ENCODE data around the gene NOX4. TPM values are rescaled to one million over a fixed set of nuclear protein-coding genes. Genes with fewer than 3 reads are reported as not detected.
"Not testable (repeated sequence)": the region's sequence is repeated elsewhere in the genome, so short reads cannot be mapped to it uniquely, and the experiment has no call there.

NOX4 gene
- total and polyA plus RNA-seq, 2 of the 8 experiments (the other 6 are each of a cell fraction or from before 2014, with no cell fraction given), result 2.0 to 2.3 TPM

DNA sequence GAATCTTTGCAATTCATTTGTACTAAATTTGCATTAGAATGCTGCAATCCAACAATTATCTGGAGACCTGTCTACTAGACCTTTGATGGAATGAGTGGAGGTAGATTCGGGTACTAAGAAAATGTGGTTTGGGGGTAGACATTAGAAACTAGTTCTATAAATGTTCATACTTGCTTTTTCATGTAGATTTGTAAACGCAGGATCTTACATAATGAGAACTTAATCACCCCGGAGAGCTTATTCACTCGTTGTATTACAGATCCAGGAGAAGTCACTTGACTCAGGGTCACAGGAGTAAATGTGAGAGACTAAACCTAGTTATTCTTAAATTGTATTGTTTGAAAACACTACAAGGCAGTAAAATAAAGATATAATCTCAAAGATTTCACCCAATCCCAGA is 159.2 kb downstream of the NOX4 start:
- H4K20me1 ChIP-seq (replicated peaks in 1 of 2; ENCODE audit: control insufficient read depth in 1 of 2, insufficient read depth in 2 of 2, low read length in 2 of 2); H2BK15ac ChIP-seq (ENCODE audit: low read length); H2AFZ ChIP-seq (ENCODE audit: low read length); FAIRE-seq; H4K8ac ChIP-seq (ENCODE audit: extremely low read depth, insufficient read depth, low read length); H4K91ac ChIP-seq (replicated peaks; ENCODE audit: insufficient read length, low read length); H2BK20ac ChIP-seq (ENCODE audit: low read length); H3K4me3 ChIP-seq (ENCODE audit: extremely low read depth in 1 of 4, insufficient read depth in 2 of 4, low read depth in 3 of 4, low read length in 4 of 4); H3K79me2 ChIP-seq (ENCODE audit: control insufficient read depth in 1 of 2, insufficient read depth in 2 of 2, low read length in 2 of 2); H3K9ac ChIP-seq (replicated peaks in 1 of 4; ENCODE audit: extremely low read depth in 1 of 4, low read depth in 3 of 4, low read length in 3 of 4); DNase-seq (ENCODE audit: low read depth in 1 of 2, low spot score in 2 of 2); H3K27me3 ChIP-seq (replicated peaks in 1 of 4; ENCODE audit: control insufficient read depth in 3 of 4, extremely low read depth in 1 of 4, insufficient read depth in 3 of 4, low read length in 3 of 4); H3K56ac ChIP-seq (replicated peaks; ENCODE audit: insufficient read length, low read depth, low read length); POLR2A ChIA-PET (ENCODE audit: partially characterized antibody); H2AK5ac ChIP-seq (ENCODE audit: low read depth, low read length); H3K27ac ChIP-seq (ENCODE audit: low read depth, low read length); H3K4me1 ChIP-seq (replicated peaks in 1 of 4; ENCODE audit: control insufficient read depth in 3 of 4, insufficient read depth in 4 of 4, low read length in 3 of 4); H3K4ac ChIP-seq (replicated peaks; ENCODE audit: insufficient read length, low read depth, low read length); H3K23me2 ChIP-seq (ENCODE audit: low read depth, low read length); H2BK120ac ChIP-seq (replicated peaks; ENCODE audit: low read depth, low read length); H3K9me3 ChIP-seq (ENCODE audit: insufficient read depth in 2 of 2, low read depth in 1 of 2, low read length in 1 of 2); H2BK5ac ChIP-seq (ENCODE audit: low read depth, low read length); H3K18ac ChIP-seq (ENCODE audit: extremely low read depth, low read length); H3K36me3 ChIP-seq (ENCODE audit: control insufficient read depth in 2 of 4, insufficient read depth in 4 of 4, low read length in 3 of 4); H4K5ac ChIP-seq (ENCODE audit: insufficient read length, low read depth, low read length); H3K79me1 ChIP-seq (ENCODE audit: low read depth, low read length); H3K14ac ChIP-seq (ENCODE audit: insufficient read length); H3K23ac ChIP-seq (ENCODE audit: insufficient read length); H2BK12ac ChIP-seq (ENCODE audit: low read depth, low read length); H3K4me2 ChIP-seq (ENCODE audit: insufficient read depth in 1 of 2, low read depth in 2 of 2, low read length in 2 of 2): not testable (repeated sequence)
- whole genome bisulfite sequencing, 2 experiments (ENCODE audit: extremely low coverage in 1 of 2, insufficient coverage in 1 of 2, insufficient read length in 1 of 2, insufficient replicate concordance in 2 of 2, low coverage in 1 of 2, low lambda C conversion rate in 2 of 2, missing lambda C conversion rate in 1 of 2), result 41% methylated on average over 4 of the region's 4 CpGs; no CpG with 5 or more reads in 1 of the 2 experiments
- CTCF ChIA-PET (ENCODE audit: partially characterized antibody), result interaction anchor here (1.9 kb wide), 1 partner anchor 283 kb away, joined by 6 read pairs; no protein-coding TSS in a partner anchor

Measured in H1 (cell line).